ENCODE measurements around the gene TRIM27.
"Not testable (repeated sequence)": the region's sequence is repeated elsewhere in the genome, so short reads cannot be mapped to it uniquely, and the experiment has no call there.

TRIM27 gene, protein sequence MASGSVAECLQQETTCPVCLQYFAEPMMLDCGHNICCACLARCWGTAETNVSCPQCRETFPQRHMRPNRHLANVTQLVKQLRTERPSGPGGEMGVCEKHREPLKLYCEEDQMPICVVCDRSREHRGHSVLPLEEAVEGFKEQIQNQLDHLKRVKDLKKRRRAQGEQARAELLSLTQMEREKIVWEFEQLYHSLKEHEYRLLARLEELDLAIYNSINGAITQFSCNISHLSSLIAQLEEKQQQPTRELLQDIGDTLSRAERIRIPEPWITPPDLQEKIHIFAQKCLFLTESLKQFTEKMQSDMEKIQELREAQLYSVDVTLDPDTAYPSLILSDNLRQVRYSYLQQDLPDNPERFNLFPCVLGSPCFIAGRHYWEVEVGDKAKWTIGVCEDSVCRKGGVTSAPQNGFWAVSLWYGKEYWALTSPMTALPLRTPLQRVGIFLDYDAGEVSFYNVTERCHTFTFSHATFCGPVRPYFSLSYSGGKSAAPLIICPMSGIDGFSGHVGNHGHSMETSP

DNA sequence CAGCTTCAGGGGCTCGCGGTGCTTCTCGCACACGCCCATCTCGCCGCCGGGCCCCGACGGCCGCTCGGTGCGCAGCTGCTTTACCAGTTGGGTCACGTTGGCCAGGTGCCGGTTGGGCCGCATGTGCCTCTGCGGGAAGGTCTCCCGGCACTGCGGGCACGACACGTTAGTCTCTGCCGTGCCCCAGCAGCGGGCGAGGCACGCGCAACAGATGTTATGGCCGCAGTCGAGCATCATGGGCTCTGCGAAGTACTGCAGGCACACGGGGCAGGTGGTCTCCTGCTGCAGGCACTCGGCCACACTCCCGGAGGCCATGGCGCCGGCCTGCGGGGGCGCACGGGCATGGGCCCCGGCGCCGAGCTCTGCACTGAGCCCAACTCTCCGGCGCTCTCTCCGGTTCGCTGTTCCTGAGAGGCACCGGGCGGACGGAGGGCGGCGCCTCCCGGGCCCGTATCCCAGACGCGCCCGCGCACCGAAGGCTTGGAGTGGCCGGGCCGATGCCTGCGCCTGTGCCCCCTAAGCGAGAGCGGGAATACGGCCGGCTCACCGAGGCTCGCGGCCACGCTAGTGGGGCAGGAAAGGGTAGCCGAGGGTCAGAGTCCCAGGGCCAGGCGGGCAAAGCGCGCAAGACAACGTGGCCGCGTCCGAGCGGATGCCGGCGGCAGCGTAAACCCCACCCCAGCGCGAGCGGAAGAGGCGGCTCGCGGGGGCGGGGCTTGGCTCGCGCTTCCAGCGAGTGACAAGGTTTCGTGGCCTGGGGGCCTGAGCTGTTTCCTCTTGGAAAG is at the start of gene TRIM27:
TRIM27 (minus strand) TSS at position 668 of the 785 bp plus-strand sequence; CDS start at position 315, 353 bp downstream.
- peak; percentile 86 to 95 for DNase-seq
- H3K27me3 ChIP-seq = no peaks in the 10 kb centered on the region
- peaks cover 0 to 31% (median 20%) of the 10 kb centered on the region in 4 donors for H3K4me1 ChIP-seq
- peaks cover 27 to 32% (median 31%) of the 10 kb centered on the region in 3 donors for H3K36me3 ChIP-seq
- TF ChIP-seq, protein P1, sequence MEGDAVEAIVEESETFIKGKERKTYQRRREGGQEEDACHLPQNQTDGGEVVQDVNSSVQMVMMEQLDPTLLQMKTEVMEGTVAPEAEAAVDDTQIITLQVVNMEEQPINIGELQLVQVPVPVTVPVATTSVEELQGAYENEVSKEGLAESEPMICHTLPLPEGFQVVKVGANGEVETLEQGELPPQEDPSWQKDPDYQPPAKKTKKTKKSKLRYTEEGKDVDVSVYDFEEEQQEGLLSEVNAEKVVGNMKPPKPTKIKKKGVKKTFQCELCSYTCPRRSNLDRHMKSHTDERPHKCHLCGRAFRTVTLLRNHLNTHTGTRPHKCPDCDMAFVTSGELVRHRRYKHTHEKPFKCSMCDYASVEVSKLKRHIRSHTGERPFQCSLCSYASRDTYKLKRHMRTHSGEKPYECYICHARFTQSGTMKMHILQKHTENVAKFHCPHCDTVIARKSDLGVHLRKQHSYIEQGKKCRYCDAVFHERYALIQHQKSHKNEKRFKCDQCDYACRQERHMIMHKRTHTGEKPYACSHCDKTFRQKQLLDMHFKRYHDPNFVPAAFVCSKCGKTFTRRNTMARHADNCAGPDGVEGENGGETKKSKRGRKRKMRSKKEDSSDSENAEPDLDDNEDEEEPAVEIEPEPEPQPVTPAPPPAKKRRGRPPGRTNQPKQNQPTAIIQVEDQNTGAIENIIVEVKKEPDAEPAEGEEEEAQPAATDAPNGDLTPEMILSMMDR (IDR thresholded peaks at IDR 0.05) = no peak
- peak within 1 kb of the TSS; percentile 74 to 95 for H3K4me3 ChIP-seq
- H3K9me3 ChIP-seq = no peaks in the 10 kb centered on the region
- peak within 1 kb of the TSS; percentile 95 to 96 for H3K27ac ChIP-seq
- intact Hi-C loops (cut with DNase I; ENCODE audit: low total_unique reads) = loop anchor here (1.0 kb wide), 1 partner anchor 27 kb away; no protein-coding TSS in a partner anchor

DNA sequence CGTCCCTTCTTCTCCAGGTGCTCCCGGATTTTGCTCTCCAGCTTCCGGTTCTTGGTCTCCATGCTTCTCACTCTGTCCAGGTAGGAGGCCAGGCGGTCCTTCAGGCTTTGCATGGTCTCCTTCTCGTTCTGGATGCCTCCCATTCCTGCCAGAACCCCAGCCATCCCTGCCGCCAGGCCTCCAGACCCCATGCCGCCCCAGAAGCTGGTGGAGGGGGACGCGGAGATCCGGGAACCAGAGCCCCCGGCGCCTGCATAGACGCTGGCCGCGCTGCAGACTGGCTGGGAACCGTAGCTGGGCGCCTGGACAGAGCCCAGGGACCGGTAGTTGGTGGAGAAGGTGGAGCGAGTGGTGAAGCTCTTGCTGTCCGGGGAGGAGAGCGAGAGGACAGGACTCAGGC is 46.3 kb upstream of the TRIM27 start:
- not testable (repeated sequence) for H3K9me3 ChIP-seq

DNA sequence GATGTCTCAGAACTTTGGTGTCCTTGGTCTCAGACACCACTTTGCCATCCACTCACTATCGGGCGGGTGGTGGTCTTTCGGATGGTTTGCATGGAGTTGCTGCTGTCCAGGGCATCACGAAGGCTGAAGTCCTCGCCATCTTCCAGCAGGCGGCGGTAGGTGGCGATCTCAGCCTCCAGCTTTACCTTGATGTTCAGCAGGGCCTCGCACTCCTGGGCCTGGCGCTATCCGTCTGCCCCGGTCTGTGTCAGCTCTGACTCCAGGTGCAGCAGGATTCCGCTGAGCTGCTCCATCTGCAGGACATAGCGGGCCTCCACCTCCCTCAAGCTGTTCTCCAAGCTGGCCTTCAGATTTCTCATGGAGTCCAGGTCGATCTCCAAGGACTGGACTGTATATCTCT is 45.3 kb upstream of the TRIM27 start:
- Histone ChIP-seq H3K36me3 (no peaks in the 10 kb centered on the region), H3K27me3 (peaks cover 0 to 3% of the 10 kb centered on the region in 2 donors), H3K4me1 (no peaks in the 10 kb centered on the region), H3K27ac (no peak overlapping the region), H3K9me3 (peaks cover 0 to 4% (median 0%) of the 10 kb centered on the region in 3 donors), H3K4me3 (no peak overlapping the region)
- no peak for DNase-seq
- intact Hi-C loops (cut with DNase I; ENCODE audit: low total_unique reads) = no loop called here
- TF ChIP-seq, protein P1 (IDR thresholded peaks at IDR 0.05) = no peak

More for the DNA sequence above, 46.3 kb upstream of the TRIM27 start:
- H3K27ac ChIP-seq; DNase-seq; H3K36me3 ChIP-seq; H3K4me1 ChIP-seq; H3K27me3 ChIP-seq; H3K4me3 ChIP-seq; intact Hi-C loops (cut with DNase I; ENCODE audit: low total_unique reads): not testable (repeated sequence)

DNA sequence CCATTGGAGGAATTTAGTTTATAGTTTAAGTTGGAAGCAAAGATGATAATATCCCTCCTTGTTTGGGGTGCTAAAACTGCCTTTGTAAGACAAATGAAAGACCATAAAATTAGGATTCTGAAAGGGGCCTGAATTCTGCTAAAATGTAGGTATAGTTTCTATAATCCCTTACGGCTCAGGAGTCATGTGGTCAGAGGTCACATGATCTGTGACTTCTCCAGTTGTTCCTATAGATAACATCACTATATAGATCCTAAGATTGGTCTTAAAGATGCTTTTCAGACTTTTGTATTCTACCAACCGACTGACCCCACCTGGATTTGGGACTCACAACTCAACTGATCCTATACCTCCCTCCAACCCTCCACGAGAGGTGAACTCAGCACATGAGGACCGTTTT is 44.7 kb upstream of the TRIM27 start:
- intact Hi-C loops (cut with DNase I; ENCODE audit: low total_unique reads) = no loop called here
- Histone ChIP-seq H3K27ac (no peak overlapping the region), H3K9me3 (peaks cover 0 to 4% (median 0%) of the 10 kb centered on the region in 3 donors), H3K4me3 (no peak overlapping the region), H3K4me1 (no peaks in the 10 kb centered on the region), H3K36me3 (no peaks in the 10 kb centered on the region), H3K27me3 (peaks cover 0 to 3% of the 10 kb centered on the region in 2 donors)
- DNase-seq = no peak
- TF ChIP-seq, protein P1 (IDR thresholded peaks at IDR 0.05) = no peak

DNA sequence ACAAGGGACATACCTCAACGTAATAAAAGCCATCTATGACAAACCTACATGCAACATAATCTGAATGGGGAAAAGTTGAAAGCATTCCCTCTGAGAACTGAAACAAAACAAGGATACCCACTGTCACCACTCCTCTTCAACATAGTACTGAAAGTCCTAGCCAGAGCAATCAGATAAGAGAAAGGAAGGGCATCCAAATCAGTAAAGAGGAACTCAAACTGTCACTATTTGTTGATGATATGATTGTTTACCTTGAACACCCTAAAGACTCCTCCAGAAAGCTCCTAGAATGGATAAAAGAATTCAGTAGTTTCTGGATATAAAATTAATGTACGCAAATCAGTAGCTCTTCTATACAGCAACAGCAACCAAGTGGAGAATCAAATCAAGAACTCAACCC is 41.9 kb upstream of the TRIM27 start:
- no peak overlapping the region for H3K4me3 ChIP-seq
- peaks cover 0 to 3% of the 10 kb centered on the region in 2 donors for H3K27me3 ChIP-seq
- H3K4me1 ChIP-seq = no peaks in the 10 kb centered on the region
- DNase-seq = no peak
- peaks cover 0 to 4% (median 0%) of the 10 kb centered on the region in 3 donors for H3K9me3 ChIP-seq
- TF ChIP-seq, protein P1 (IDR thresholded peaks at IDR 0.05) = no peak
- intact Hi-C loops (cut with DNase I; ENCODE audit: low total_unique reads) = no loop called here
- no peaks in the 10 kb centered on the region for H3K36me3 ChIP-seq
- H3K27ac ChIP-seq = no peak overlapping the region
